ENCODE results near the gene SH3BP2.
"Not testable (repeated sequence)": the region's sequence is repeated elsewhere in the genome, so short reads cannot be mapped to it uniquely, and the experiment has no call there.

SH3BP2 gene

DNA sequence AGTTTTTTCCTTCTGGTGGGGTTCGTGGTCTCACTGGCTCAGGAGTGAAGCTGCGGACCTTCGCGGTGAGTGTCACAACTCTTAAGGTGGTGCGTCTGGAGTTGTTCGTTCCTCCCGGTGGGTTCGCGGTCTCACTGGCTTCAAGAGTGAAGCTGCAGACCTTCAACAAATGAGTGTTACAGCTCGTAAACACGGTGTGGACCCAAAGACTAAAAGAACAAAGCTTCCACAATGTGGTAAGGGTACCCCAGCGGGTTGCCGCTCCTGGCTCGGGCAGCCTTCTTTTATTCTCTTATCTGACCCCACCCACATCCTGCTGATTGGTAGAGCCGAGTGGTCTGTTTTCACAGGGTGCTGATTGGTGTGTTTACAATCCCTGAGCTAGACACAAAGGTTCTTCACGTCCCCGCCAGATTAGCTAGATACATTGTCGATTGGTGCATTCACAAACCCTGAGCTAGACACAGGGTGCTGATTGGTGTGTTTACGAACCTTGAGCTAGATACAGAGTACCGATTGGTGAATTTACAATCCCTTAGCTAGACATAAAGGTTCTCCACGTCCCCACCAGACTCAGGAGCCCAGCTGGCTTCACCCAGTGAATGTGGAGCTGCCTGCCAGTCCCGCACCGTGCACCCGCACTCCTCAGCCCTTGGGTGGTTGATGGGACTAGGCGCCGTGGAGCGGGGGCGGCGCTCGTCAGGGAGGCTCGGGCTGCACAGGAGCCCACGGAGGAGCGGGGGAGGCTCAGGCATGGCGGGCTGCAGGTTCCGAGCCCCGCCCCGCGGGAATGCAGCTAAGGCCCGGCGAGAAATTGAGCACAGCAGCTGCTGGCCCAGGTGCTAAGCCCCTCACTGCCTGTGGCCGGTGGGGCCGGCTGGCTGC lies 30.2 kb upstream of the SH3BP2 start:
- not testable (repeated sequence) for DNase-seq

DNA sequence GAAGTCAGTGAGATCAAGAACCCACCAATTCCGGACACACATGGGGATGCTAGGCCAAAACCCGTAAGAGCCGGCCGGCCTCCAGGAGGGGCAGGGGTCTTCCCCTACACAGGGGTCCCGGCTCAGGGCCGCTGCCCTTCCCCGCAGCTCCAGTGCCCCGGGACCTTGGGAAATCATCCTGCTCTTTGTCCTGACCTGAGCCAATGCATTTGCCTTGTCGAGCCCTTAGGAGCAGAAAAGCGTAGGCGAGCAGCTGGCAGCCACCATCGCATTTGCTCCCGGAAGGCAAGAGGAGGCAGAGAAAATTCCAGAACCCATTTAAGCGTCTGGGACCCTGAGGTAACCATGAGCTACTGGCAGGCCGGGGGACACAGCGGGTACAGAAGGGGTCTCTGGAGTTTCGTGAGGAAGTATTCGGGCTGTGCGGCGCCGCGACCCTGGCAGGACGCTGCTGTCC lies 29.3 kb upstream of the SH3BP2 start:
- DNase-seq: no peak

DNA sequence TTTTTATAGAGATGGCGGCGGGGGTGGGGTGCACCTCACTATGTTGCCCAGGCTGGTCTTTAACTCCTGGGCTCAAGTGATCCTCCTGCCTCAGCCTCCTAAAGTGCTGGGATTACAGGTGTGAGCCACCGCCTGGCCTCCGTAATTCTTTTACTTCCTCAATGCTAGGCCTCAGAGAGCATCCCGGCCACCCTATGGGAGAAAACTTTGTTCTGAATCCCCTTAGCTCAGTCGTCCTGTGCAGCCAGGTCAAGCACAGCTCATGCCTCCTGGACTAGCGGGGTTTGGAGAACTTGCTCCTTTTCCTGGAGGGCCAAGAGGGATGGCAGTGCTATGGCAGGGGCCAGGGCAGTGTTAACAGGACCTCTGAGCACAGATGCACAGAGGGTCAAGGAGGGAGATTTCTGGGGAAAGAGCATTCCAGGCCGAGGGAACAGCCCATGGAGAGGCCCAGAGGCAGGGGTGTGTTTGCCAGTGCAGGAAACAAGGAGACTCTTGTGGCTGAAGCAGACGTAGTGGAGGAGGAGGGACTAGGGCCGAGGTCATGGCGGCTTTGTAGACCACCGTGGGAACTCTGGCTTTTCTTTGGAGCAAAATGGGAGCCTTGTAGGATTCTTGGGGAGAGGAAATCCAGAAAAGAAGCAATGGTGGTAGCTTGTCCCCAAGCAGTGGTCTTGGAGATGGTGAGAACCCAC lies 26.9 kb upstream of the SH3BP2 start:
- DNase-seq: no peak

- no peak for DNase-seq
Measured at GRCh38 chr4:2767046-2767704, 25.7 kb upstream of the SH3BP2 start.

- DNase-seq: no peak
Measured at GRCh38 chr4:2767705-2768074, 25.2 kb upstream of the SH3BP2 start.

GRCh38 chr4:2768124-2768523 lies 24.8 kb upstream of the SH3BP2 start:
- DNase-seq: no peak

DNA sequence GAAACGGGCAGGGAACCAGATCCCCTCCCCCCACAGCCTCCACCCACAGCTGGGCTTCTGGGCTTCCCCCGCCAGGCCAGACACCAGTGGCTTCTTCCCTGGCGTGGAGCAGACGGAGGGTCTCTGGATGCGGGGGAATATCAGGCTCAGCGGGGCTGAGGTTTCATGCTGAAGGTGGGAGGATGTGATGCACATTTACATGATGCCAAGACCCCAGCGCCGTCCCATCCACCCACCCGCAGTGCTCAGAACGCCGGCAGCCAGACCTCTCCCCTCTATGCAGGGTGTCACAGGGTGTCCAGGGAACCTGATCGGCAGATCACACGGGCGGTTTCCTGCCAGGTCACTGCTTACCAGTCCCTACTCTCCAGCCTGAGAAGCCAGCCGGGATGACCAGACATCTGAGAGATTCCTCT lies 24.0 kb upstream of the SH3BP2 start:
- no peak for DNase-seq

DNA sequence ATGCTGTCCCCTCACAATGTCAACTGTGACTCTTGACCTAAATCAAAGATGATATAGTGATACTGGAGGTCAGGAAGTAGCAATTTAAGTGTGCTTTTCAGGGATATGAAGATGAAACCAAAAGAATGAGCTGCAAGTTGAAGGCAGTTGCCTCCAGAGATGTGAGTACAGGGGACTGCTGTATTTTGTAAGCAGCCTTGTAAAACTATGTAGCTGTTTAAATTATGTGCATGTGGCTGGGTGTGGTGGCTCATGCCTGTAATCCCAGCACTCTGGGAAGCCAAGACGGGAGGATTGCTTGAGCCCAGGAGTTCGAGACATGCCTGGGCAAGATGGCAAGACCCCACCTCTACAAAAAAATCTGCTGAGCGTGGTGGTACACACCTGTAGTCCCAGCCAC lies 21.6 kb upstream of the SH3BP2 start:
- DNase-seq: no peak

DNA sequence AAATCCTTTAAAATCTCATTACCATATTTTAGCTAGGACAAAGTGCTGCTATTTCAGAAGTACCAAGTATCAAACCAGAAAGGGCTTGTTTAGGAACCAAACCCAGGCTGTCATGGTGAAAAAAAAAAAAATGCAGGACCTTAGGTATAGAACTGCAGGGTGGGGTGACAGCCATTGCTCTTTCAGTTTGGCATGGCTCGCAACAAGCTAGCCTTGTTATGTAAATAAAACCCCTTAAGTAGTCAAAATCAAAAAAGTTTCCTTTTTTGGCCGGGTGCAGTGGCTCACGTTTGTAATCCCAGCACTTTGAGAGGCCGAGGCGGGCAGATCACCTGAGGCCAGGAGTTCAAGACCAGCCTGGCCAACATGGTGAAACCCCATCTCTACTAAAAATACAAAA lies 12.2 kb upstream of the SH3BP2 start:
- DNase-seq: not testable (repeated sequence)

GRCh38 chr4:2781911-2782310 lies 11.0 kb upstream of the SH3BP2 start:
- DNase-seq: no peak

DNA sequence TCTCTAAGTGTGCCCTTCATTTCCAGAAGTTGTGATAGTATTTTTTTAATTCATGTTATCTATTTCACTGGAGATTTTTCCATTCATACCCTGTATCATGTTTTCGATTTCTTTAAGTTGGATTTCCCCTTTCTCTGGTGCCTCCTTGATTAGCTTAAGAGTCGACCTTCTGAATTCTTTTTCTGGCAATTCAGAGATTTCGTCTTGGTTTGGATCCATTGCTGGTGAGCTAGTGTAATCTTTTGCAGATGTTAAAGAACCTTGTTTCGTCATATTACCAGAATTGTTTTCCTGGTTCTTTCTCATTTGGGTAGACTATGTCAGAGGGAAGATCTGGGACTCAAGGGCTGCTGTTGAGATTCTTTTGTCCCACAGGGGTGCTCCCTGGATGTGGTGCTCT lies 9.1 kb upstream of the SH3BP2 start:
- DNase-seq: no peak

- no peak for DNase-seq
Measured at GRCh38 chr4:2785613-2786012, 7.3 kb upstream of the SH3BP2 start.

GRCh38 chr4:2786152-2786671 lies 6.7 kb upstream of the SH3BP2 start:
- DNase-seq: no peak

GRCh38 chr4:2786794-2787229 lies 6.1 kb upstream of the SH3BP2 start:
- no peak for DNase-seq

- no peak for DNase-seq
Measured at GRCh38 chr4:2787230-2788100, 5.4 kb upstream of the SH3BP2 start.

DNA sequence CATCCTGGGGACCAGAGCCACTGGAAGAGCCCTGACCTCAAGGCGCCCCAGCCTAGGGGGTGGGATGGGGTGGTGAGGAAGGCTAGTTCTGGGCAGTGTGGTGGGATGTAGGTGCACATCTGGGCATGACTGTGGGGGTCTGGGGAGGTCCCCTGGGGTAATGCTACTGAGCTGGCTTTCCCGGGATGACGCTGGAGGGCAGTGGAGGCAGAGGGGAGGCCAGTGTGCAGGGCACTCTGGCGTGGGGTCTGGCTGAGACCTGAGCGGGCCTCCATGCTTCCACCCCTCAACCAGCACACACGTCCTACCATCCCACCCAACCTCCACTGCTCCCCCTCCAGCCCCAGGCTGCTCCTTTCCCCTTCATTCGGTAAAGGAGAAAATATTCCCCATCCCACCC lies 4.8 kb upstream of the SH3BP2 start:
- no peak for DNase-seq

DNA sequence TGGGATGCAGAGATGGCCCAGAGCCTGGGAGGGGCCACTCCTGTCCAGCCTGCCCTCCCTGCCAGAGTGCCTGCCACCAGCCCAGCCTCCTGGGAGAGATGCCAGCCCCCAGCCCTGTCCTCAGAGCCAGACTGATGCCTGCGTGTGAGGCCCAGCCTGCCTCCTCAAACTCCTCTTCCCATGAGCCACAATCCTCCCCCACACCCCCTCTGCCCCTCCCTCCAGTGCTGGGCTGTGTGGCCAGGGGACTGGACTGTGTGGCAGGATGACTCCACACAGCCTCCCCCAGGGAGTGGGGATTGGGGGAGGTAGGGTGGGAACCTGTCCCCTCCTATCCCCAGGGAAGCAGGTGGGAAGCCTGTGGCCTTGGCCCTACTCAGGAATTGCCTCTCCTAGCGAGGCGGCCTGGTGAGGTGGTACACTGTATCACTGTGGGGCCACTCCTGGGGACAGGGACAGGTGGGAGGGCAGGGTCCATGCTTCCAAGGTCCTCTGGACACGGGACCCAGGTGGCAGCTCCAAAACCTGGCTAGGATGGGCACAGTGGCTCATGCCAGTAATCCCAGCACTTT lies 4.3 kb upstream of the SH3BP2 start:
- peak; percentile 67 for DNase-seq

DNA sequence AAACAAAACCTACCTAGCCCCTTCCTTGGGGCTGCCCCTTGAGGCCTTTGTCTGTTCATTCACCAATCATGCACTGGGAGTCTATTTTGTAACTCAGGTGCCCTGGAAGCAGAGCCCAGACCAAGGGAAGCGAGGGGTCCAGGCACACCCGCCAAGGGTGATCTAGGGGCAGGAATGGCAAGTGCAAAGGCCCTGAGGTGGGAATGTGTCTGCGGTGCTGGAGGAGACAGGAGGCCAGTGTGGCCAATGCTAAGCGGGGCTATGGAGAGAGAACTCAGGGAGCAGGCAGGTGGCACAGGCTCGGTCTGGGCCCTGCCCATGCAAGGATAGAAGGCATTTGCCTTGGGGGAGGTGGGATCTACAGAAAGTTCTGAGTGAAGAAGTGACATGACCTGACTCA lies 3.5 kb upstream of the SH3BP2 start:
- DNase-seq: no peak

DNA sequence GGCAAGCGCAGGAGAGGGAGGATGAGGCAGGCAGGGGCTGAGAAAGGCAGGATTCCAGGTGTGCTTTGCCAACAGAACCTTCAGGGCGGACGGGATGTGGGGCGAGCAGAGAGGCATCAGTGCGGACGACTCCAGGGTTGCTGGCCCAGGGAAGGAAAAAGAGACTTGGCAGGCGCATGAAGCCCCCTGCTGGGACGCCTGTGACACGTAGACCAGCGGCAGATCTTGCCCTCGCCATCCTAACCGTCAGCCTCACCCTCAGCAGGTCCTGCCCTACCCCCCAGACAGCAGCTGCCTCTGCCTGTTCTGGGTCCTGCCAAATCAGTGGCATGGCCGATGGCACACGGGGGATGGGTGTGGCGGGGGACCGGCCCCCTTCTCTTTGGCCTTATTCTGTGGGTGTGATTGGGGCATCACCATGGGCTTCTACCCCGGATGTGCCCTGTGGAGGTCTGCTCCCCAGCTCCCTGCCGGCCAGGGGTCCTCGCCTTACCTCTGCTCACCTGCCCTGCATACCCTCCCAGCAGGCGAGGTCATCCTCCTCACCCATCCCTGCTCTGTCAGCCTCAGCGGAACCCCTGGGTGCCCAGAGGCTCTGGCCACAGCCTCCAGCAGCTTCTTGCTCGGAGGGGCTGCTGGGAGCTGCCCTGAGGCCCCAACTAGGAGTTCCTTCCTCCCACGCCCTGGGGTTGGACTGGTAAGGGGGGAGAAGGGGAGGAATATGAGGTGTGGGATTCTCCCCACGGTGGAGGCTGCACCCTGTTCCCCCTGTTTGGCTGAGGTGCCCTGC lies 2.9 kb upstream of the SH3BP2 start:
- DNase-seq: peak; percentile 38

DNA sequence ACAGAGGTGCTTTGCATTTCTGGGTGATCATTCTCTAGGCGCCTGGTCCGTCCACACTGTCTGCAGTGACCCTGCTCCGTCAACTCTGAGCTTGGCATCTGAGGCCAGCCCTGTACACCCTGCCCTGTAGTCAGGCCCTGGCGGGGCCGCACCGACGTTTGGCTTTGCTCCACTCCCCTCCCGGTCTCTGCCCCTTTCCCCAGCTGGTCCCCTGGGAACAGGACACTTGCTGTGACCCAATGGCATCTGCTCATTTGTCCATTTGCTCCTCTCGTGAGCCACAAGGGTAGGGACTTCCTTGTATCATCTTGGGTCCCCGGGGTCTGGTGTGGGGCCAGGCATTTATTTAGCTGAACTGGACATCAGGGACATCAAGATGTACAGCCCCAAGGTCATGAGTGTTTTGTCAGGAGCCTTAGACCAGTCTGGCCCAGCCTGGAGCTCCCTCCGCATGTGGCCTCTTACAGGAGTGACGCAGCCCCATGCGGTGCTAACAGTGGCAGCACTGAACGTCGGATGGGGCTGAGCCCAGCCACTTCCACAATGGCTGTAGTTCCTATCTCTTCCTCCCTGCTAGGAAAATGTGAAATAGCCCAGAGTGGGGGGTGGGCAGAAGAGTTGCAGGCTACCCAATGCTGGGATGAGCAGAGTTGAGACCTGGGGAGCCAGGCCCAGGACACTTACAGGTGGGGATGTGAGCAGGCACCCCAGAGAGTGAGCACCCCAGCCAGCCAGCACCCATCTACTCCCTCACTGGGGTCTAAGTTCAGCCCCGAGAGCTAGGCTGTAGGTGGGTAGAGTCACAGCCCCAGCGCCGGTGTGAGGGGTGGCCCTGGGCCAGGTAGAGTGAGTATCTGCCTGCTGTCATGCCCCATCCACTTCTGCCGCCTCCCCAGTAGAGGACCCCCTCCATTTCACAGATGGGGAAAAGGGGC lies 2.0 kb upstream of the SH3BP2 start:
- DNase-seq: peak; percentile 48

Data from right forelimb (tissue), 1 donor.